Glomerular endothelial cell (primary cell): Measurements from ENCODE around the gene TRIM50. TPM values are rescaled to one million over a fixed set of nuclear protein-coding genes. Genes with fewer than 3 reads are reported as not detected.
"Not testable (repeated sequence)": the region's sequence is repeated elsewhere in the genome, so short reads cannot be mapped to it uniquely, and the experiment has no call there.

Source experiments
- DNase-seq: peaks from one replicate; pipeline ENCODE4 v3.0.0-alpha.2; 2011; ENCODE audit warnings: low read depth, low spot score; ENCODE audit errors: extremely low read depth
- total RNA-seq: library from RNA; depleted of rRNA; stranded (reverse); fragments of >200 nt; gene quantifications from 2 replicates; pipeline ENCODE4 v1.2.3, GENCODE V29; 2015

The TRIM50 gene
- total RNA-seq: not detected in 2 replicates

DNA sequence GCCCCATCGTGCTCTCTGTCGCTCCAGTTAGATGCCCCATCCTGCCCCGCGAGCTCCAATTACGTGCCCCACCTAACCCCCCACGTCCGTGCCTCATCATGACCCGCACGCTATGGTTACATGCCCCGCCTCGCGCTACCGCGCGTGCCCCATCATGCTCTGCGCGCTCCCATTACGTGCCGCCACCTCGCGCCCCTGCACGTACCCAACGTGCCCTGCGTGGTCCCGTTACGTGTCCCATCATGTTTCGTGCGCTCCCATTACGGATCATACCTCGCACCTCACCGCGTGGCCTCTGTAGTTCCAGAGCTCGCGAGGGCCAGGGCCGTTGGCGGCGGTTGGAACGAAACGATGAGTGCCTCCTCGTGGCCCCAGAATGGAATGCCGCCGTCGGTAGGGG, at the start of gene TRIM50, which contains the start of gene FKBP6:
TRIM50 (minus strand) TSS at position 161 of the 400 bp plus-strand sequence. CDS start 3,295 bp downstream, outside the sequence.
FKBP6 (plus strand) TSS at position 240 of the 400 bp plus-strand sequence. CDS start 268 bp downstream, outside the sequence.
- not testable (repeated sequence) for DNase-seq

DNA sequence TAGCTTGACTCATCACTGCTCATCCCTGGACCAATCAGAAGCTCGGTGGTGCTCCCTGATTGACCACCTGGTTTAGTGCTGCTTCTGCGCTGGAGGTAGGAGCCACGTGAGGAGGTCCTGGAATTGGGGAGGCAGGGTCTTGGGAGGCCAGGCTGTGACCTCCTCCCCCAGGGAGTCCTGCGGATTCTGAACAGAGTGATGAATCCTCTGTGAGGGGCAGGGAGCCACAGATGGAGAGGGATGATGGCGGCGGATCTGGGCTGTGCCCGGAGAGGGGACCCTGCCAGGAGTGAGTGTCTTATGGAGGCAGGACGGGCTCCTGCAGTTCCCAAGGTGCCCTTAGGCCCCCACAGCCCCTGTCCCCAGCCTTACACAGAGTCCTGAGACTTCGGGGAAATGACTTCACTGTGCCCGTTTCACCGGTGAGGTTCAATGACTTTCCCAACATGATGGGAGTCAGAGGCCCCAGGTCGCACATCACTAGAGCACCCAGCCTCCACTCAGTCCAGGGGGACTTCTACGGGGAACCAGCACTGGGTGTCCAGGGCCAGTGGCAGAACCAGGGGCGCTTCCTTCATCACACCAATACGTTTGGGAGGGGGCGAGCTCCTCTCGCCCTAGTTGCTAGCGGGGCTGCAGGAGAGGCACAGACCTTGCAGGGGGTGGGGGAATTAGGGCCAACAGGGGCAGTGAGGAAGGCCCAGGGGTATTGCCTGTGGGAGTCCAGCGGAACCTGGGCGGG, 49.0 kb upstream of the TRIM50 start:
- no peak for DNase-seq

DNA sequence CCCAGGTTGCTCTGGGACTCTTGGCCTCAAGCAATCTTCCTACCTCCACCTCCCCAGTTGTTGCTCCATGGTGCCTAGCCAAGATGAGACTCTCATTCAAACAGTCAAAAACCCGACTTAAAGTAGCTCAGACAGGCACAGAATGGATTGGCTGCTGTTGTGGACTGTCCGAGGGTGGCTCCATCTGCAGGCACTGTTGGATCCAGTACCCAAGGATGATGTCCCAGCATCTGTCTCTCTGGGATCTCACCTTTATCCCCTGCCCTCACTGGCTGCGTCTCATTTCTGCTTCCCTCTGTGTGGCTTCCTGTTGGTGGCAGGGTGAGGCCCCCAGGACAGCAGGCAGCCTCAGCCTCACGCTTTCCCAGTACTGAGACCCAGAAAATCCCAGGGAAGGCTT, 48.4 kb upstream of the TRIM50 start:
- not testable (repeated sequence) for DNase-seq

DNA sequence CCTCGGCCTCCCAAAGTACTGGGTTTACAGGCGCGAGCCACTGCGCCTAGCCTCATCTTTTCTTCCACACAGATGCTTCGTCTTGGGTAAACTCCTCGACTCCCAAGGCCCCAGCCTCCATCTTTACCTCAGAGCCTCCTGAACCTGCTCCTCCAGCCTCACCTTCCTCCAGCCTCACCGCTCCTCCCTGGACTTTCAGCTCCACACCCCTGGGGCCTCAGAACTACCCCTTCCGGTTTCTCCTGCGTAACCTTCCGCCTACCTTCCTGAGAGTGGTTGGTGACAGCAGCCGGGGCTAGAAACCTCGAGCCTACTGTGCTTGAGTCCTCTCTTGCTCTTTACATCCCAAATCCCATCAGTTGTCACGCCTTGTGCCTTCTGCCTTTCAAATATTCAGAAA, 45.9 kb upstream of the TRIM50 start:
- no peak for DNase-seq

DNA sequence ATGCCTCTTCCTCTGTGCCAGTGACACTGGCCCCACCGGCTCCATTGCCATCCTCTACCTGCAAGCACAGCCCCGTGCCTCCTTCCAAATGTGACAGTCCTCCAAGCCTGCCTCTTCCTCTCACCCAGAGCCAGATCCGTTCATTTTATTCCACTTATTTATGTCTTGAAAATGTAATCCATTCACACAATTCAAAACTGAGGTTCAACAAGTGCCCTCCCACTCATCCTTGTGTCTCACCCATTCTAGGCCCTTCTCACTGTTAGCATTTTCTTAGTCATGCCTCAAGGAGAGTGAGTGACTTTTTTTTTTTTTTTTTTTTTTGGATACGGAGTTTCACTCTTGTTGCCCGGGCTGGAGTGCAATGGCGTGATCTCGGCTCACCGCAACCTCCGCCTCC, 41.7 kb upstream of the TRIM50 start:
- DNase-seq: no peak

DNA sequence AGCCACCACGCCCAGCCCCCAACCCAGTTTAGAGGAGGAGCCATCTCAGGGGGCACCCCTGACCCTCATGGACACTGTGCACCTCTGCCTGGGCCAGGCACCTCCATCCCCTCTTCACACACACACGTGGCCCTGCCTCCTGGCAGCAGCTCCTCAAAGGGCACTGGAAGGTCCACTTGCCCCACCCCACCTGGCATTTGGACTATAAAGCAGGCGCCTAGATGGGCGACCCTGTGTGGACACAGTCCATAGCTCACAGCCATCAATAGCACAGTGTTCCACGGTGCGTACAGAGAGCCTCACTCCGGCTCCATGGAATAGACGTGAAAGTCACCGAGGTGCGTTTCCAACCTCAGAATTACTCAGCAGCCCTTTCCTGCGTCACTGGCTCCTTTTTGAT, 41.1 kb upstream of the TRIM50 start:
- no peak for DNase-seq

DNA sequence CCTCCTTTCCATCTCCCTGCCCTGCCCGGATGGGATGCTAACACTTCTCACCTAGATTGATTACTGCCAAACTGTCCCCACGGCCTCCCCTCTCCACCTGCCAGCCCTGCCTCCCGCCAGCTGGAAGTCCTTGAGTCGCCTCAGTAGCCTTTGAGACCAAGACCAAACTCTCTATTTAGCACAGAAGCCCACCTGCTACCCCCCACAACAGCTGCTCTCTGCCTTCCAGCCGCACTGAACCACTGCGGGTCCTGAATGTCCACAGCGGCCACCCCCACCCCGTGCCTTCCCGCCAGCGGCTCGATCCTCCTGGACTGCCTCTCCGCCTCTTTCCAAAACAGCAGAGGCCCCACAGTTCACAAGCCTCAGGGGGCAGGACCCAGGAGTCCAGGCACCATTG, 39.1 kb upstream of the TRIM50 start:
- no peak for DNase-seq

DNA sequence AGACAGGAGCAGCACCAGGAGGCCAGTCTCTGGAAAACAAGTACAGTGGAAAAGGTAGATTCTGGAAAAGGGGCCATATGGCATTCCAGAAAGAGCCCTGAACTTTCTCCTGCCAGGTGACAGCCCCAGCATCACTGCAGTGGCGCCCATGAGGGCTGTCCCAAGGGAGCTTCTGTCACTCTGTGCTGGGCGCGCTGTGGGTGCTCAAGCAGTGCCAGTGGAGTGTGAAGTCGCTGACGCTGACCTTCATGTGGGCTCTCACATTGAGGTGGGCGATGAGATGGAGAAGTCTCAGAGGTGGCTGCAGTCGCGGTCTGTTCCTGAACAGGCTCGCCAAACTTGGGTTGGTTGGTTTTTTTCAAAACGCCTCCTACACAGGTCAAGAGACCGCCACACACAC, 38.2 kb upstream of the TRIM50 start:
- no peak for DNase-seq

DNA sequence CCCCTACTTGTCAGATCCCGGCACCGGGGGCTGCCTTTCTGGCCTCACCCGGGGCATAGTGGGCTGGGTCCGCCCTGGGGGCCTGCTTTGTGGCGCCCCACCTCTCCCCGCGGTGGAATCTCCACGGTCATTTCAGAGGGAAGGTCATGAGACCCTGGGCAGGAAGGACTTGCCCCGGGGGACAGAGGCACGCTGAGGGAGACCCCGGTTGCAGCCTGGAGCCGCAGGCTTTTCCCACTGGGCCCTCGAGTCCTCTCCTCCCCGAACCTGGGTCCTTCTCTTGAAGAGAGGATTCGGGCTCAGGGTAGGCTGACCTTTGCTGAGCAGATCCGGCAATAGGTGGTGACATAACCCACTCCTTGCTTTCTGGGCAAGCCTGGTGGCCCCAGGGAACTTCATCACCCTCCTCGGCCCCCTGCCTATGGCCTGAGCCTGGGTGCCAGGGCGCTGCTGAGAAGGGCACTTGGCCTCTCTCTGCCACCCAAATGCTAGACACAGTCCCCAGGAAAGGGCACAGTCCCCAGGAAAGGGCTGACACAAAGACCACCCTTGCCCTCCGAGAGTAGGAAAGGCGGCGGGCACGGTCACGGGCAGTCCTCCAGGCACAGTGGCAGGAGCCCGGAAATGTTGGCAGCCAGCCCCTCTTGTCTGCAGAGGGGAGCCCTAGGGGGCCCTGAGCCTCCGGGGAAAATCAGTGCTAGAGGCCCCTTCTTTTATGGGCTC, 36.3 kb upstream of the TRIM50 start:
- no peak for DNase-seq

DNA sequence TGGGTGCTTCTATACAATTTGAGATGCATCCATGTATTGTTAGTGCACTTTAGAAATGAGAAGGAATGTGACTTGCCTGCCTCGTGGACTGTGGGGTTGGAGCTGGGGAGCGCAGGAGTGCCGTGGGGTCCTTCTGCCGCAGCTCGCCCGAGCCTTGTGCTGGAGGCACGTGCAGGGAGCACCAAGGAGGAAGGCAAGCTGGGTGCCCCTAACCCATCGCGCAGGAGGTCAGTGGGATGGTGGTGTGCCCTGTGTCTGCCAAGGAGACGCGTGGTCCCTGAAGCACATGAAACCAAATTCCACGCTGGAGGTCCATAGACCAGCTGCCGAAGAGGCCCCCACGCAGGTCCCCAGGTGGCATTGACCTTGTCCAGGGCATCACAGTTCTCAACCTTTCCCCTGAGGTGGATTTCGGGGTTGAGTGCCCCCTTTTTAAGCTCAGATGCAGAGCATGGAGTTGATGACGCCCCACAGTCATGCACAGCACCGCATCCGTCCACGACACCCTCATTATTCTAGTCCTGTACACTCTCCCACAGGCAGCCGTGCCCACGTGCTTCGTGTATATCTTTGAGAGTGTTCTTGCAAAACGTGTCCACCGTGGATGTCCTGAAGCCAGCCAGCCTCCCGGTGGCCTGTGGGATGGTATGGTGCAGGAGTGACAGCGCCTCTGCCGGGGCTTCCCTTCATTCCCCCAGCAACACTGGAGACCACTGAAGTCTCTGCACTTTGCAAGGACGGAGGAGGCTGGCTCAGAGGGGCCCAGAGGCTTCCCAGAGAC, 35.5 kb upstream of the TRIM50 start:
- no peak for DNase-seq

DNA sequence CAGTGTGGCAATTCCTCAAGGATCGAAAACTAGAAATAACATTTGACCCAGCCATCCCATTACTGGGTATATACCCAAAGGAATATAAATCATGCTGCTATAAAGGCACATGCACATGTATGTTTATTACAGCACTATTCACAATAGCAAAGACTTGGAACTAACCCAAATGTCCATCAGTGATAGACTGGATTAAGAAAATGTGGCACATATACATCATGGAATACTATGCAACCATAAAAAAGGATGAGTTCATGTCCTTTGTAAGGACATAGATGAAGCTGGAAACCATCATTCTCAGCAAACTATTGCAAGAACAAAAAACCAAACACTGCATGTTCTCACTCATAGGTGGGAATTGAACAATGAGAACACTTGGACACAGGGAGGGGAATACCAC, 32.7 kb upstream of the TRIM50 start:
- not testable (repeated sequence) for DNase-seq

DNA sequence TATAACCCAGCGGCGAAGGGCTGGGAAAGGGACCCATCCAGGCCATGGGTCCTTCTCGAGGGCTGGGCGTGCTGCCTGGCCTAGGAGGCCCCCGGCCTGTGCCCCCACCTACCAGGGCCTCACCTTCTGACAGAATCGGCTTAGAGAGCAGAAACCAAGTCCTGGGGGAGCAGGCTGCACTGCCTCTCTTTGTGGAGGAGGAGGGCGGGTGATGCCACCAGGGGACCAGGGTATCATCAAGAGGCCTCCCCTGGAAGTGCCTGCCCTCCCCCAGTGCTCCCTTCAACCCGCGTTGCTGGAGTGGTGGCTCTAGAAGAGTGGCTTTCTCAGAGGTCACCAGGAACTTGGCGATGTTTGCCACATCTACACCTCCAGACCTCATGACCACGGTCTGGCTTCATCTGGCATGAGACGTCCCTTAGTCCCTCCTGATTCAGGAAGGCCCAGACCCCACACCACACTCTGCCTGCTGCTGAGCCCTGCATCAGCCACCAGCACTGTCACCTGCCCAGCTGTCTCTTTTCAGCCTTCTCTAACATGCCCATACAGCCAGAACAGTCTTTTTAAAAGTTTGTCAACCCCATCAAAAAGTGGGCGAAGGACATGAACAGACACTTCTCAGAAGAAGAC, 32.0 kb upstream of the TRIM50 start:
- DNase-seq: no peak

DNA sequence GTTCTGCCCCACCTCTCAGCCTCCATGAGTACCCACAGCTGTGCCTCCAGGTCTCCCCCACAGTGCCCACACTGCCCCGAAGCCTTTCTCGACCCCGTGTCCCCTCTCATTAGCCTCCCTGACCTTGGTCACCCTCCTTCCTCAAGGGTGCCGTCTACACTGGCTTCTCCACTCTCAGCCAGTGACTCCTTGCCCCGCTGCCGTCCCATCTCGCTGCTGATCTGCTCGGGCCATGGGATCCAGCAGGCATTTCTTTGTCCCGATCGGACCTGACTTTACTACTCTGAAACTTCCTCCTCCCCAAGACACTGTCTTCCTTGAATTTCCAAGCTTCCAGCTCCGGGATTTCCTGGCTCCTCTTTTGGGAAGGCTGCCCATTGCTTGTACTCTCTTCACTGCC, 31.4 kb upstream of the TRIM50 start:
- DNase-seq: no peak

DNA sequence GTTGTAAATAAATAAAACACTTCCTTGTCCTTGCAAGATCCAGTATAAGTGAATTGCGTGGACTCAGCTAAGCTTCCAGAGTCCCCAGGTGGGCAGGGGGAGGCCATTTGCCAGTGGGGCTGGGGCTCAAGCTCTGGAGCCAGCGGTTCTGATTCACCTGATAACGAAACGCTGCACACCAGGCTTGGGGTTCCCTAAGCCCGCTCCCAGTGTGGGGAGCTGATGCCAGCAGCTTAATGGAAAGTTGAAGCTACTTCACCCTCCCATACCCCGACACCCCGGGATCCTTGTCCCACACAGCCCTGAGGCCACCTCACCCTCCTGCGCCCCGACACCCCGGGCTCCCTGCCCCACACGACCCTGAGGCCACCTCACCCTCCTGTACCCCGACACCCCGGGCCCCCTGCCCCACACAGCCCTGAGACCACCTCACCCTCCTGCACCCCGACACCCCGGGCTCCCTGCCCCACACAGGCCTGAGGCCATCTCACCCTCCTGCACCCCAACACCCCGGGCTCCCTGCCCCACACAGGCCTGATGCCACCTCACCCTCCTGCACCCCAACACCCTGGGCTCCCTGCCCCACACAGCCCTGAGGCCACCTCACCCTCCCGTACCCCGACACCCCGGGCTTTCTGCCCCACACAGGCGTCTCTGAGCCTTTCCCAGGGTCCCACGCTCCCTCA, 30.9 kb upstream of the TRIM50 start:
- no peak for DNase-seq

DNA sequence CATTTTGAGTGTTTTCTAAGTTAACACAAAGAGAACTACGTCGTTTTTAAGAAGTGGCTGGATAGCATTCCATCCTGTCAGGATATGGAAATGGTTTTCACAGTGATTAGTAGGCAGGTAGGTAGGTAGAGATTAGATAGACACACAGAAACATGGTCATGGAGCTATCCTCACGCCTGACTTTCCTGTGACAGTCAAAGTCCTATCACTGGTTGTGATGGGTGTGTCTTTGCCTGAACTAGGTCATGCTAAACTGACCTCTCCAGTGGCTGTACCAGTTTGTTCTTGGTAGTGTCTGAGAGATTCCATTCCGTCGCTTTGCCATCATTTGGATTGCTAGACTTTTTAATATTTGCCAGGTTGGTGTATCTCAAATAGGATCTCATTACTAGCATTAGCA, 28.3 kb upstream of the TRIM50 start:
- no peak for DNase-seq

DNA sequence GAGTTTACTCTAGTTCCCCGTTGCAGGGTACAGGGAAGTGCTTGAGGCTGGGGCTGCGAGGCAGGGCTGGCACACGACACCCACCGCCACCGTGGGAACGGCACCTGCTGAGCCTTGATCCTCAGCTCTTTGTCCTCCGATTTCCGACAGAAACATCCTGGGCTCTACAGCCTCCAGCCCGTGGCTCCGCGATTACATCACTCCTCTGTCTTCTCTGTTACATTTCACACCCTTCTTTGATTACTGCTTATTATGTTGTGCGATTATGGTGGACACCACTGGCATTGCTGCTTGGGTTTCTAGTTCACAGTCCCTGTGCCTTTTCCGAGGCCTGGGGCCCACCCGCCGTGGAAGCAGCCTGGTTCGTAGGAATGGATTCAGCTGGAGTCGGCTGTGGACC, 26.9 kb upstream of the TRIM50 start:
- DNase-seq: no peak

DNA sequence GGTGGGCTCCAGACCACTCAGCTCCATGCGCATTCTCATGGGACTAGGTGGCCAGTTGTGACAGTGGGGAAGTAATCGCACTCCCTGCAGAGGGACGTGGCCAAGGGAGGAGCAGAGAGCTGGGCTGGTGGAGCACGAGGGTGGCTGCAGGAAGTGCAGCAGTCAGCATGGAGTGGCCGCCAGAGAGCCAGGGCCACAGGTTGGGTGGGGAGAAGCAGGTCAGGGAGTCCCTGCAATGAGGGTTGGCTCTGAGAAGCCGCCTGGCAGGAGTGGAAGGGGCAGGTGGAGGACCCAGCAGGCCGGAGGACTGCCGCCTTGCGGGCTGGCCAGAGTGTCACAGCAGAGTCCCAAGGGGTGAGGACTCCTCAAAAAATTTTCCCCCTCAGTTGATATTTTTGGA, 26.3 kb upstream of the TRIM50 start:
- DNase-seq: no peak

DNA sequence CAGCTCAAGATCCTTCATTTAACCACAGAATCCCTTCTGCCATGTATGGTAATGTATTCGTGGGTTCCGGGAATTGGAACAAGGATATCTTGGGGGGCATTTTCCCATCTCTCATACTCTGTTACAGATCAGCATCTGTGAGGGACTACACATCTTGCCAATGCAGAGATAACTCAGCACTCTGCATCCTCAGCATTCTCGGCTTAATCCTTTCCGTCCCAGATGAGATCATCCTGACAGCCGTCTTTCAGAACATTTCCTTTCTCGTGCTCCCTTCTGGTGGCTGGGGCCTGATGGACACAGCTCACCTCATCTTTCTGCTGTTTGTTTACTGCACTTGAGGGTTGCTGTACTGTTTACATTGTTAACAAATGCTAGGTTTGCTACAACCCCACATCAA, 25.4 kb upstream of the TRIM50 start:
- DNase-seq: no peak

DNA sequence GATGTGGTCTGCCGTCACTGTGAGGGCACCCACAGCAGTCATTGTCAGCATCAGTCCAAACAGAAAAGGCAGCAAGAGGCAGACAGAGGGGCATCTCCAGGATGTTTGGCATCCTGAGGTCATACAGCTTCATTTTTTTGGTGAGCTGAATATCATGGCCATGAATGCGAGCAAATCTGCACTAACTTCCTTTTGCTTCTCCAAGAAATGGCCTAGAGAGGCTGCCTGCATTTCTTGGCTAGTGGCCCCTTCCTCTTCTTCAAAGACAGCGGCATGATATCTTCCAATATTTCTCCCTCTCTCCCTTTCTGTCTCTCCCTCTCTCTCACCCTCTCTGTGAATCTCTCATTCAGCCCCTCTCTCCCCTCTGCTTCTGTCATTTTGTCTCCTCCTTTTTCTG, 24.9 kb upstream of the TRIM50 start:
- no peak for DNase-seq

DNA sequence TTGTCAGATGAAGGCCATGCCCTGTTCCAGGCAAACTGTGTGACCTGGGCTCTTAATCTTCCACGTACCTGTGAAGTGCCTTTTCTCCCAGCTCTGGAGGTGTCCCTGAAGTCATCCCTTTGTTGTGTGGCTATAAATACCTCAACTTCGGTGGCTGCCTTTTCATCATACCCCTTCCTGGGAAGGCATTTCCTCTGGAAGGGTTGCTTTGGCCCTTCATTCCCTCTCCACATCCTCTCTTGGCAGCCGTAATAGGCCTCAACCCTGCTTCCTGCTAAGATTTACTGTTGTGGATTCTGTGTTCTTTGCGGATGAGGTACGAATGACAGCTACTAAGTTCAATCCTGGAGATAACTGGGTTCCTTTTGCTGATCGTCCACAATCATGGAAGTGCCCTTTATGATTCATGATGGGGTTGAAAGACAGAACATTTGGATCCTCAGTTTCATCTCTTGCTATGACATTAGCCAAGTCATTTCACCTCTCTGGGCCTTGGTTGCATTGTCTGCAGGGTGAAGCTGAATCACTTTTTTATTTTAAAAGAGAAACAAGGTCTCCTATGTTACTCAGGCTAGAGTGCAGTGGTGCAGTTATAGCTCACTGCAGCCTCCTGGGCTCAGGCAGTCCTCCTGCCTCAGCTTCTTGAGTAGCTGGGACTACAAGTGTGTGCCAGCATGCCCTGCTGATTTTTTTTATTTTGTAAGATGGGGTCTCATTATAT, 23.7 kb upstream of the TRIM50 start:
- peak; percentile 16 for DNase-seq
